GM23338 (cell line): ENCODE results near the gene CD164.

Source experiments
- CREB1 ChIP-seq: fragments of 250-450 bp; sonication (Bioruptor Pico); IDR thresholded peaks from 2 replicates; pipeline ENCODE4 v1.5.0; 2020; ENCODE audit warnings: low read depth, mild to moderate bottlenecking, moderate library complexity
- ETS1 ChIP-seq: IDR thresholded peaks from 2 replicates; pipeline ENCODE4 v1.6.1; 2016; ENCODE audit warnings: antibody characterized with exemption
- EZH2 ChIP-seq: fragments of 200-600 bp; sonication (generic); IDR thresholded peaks from one replicate; pipeline ENCODE4 v1.8.0; 2017; ENCODE audit warnings: antibody characterized with exemption, mild to moderate bottlenecking, low read depth; ENCODE audit not compliant: unreplicated experiment
- EZH2phosphoT487 ChIP-seq: fragments of 200-600 bp; sonication (generic); IDR thresholded peaks from one replicate; pipeline ENCODE4 v1.8.1; 2018; ENCODE audit warnings: antibody characterized with exemption; ENCODE audit not compliant: unreplicated experiment
- POLR2AphosphoS5 ChIP-seq: IDR thresholded peaks from 2 replicates; pipeline ENCODE4 v1.6.1; 2016; ENCODE audit warnings: antibody characterized with exemption, low read depth
- REST ChIP-seq: IDR thresholded peaks from one replicate; pipeline ENCODE4 v1.6.1; 2018; ENCODE audit warnings: antibody characterized with exemption; ENCODE audit not compliant: unreplicated experiment
- STAT1 ChIP-seq: IDR thresholded peaks from one replicate; pipeline ENCODE4 v1.6.1; 2016; ENCODE audit warnings: antibody characterized with exemption; ENCODE audit not compliant: unreplicated experiment
- ZNF114 ChIP-seq: fragments of 250-450 bp; sonication (Bioruptor Pico); IDR thresholded peaks from 2 replicates; pipeline ENCODE4 v1.5.0; 2020; ENCODE audit warnings: mild to moderate bottlenecking, moderate library complexity
- TF ChIP-seq, protein P1 (sequence below), 2 experiments: fragments of 200-600 bp in 1 of 2; sonication (generic) in 1 of 2; conservative IDR thresholded peaks; 2 replicates each; pipeline versions ENCODE4 v1.5.1 to v1.6.1; 2016 to 2017; ENCODE audit warnings: antibody characterized with exemption in 2 of 2, low read depth in 2 of 2, mild to moderate bottlenecking in 2 of 2, moderate library complexity in 1 of 2
- TF ChIP-seq, protein P2 (sequence below): fragments of 250-450 bp; sonication (Bioruptor Pico); IDR thresholded peaks from 2 replicates; pipeline ENCODE4 v1.5.0; 2020; ENCODE audit warnings: mild to moderate bottlenecking, moderate library complexity

DNA sequence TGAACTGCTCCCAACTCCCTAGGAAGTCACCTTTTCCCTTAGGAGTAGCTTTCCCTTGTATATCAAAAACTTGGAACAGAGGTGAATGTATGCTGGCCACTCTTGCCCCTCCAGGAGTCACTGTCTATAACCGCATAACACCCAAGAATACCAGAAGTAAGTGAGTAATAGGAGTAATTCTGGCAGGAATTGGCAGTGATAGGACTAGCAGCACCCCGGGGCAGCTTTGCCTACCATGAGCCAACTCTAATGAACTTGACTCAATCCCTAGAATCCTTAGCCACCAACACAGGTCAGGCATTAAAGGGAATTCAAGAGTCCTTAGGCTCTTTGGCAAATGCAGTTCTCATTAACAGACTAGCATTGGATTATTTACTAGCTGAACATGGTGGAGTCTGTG lies 28.8 kb upstream of the CD164 start:
- no peak for TF ChIP-seq EZH2phosphoT487
- TF ChIP-seq, protein P1, sequence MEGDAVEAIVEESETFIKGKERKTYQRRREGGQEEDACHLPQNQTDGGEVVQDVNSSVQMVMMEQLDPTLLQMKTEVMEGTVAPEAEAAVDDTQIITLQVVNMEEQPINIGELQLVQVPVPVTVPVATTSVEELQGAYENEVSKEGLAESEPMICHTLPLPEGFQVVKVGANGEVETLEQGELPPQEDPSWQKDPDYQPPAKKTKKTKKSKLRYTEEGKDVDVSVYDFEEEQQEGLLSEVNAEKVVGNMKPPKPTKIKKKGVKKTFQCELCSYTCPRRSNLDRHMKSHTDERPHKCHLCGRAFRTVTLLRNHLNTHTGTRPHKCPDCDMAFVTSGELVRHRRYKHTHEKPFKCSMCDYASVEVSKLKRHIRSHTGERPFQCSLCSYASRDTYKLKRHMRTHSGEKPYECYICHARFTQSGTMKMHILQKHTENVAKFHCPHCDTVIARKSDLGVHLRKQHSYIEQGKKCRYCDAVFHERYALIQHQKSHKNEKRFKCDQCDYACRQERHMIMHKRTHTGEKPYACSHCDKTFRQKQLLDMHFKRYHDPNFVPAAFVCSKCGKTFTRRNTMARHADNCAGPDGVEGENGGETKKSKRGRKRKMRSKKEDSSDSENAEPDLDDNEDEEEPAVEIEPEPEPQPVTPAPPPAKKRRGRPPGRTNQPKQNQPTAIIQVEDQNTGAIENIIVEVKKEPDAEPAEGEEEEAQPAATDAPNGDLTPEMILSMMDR (conservative IDR thresholded peaks at IDR 0.05; ENCODE audit: low read depth in 2 of 2): no peak
- no peak for TF ChIP-seq POLR2AphosphoS5
- no peak for TF ChIP-seq EZH2
- no peak for TF ChIP-seq REST
- TF ChIP-seq ZNF114: no peak
- TF ChIP-seq CREB1 (CRISPR knock-in tag): no peak
- no peak for TF ChIP-seq ETS1
- TF ChIP-seq, protein P2, sequence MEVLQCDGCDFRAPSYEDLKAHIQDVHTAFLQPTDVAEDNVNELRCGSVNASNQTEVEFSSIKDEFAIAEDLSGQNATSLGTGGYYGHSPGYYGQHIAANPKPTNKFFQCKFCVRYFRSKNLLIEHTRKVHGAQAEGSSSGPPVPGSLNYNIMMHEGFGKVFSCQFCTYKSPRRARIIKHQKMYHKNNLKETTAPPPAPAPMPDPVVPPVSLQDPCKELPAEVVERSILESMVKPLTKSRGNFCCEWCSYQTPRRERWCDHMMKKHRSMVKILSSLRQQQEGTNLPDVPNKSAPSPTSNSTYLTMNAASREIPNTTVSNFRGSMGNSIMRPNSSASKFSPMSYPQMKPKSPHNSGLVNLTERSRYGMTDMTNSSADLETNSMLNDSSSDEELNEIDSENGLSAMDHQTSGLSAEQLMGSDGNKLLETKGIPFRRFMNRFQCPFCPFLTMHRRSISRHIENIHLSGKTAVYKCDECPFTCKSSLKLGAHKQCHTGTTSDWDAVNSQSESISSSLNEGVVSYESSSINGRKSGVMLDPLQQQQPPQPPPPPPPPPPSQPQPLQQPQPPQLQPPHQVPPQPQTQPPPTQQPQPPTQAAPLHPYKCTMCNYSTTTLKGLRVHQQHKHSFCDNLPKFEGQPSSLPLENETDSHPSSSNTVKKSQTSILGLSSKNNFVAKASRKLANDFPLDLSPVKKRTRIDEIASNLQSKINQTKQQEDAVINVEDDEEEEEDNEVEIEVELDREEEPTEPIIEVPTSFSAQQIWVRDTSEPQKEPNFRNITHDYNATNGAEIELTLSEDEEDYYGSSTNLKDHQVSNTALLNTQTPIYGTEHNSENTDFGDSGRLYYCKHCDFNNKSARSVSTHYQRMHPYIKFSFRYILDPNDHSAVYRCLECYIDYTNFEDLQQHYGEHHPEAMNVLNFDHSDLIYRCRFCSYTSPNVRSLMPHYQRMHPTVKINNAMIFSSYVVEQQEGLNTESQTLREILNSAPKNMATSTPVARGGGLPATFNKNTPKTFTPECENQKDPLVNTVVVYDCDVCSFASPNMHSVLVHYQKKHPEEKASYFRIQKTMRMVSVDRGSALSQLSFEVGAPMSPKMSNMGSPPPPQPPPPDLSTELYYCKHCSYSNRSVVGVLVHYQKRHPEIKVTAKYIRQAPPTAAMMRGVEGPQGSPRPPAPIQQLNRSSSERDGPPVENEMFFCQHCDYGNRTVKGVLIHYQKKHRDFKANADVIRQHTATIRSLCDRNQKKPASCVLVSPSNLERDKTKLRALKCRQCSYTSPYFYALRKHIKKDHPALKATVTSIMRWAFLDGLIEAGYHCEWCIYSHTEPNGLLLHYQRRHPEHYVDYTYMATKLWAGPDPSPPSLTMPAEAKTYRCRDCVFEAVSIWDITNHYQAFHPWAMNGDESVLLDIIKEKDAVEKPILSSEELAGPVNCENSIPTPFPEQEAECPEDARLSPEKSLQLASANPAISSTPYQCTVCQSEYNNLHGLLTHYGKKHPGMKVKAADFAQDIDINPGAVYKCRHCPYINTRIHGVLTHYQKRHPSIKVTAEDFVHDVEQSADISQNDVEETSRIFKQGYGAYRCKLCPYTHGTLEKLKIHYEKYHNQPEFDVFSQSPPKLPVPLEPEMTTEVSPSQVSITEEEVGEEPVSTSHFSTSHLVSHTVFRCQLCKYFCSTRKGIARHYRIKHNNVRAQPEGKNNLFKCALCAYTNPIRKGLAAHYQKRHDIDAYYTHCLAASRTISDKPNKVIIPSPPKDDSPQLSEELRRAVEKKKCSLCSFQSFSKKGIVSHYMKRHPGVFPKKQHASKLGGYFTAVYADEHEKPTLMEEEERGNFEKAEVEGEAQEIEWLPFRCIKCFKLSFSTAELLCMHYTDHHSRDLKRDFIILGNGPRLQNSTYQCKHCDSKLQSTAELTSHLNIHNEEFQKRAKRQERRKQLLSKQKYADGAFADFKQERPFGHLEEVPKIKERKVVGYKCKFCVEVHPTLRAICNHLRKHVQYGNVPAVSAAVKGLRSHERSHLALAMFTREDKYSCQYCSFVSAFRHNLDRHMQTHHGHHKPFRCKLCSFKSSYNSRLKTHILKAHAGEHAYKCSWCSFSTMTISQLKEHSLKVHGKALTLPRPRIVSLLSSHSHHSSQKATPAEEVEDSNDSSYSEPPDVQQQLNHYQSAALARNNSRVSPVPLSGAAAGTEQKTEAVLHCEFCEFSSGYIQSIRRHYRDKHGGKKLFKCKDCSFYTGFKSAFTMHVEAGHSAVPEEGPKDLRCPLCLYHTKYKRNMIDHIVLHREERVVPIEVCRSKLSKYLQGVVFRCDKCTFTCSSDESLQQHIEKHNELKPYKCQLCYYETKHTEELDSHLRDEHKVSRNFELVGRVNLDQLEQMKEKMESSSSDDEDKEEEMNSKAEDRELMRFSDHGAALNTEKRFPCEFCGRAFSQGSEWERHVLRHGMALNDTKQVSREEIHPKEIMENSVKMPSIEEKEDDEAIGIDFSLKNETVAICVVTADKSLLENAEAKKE (CRISPR knock-in tag): no peak
- no peak for TF ChIP-seq STAT1
